ENCODE data around the gene ADGRG1.

DNA sequence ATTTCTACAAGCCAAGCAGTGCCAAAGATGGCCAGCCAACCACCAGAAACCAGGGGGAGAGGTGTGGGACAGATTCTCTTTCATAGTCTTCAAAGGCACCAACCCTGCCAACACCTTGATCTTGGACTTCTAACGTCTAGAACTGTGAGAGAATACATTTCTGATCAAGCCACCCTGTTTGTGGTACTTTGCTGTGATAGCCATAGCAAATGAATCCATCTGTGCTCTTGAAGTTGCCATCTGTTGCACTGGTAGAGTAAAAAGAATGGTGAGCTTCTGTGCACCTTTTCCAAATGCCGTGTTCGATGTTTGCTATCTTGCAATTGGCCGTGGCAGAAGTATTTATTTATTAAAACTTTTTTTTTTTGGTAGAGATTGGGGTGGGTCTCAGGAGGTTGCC, 16.7 kb upstream of the ADGRG1 start:
- TF ChIP-seq, protein P1, sequence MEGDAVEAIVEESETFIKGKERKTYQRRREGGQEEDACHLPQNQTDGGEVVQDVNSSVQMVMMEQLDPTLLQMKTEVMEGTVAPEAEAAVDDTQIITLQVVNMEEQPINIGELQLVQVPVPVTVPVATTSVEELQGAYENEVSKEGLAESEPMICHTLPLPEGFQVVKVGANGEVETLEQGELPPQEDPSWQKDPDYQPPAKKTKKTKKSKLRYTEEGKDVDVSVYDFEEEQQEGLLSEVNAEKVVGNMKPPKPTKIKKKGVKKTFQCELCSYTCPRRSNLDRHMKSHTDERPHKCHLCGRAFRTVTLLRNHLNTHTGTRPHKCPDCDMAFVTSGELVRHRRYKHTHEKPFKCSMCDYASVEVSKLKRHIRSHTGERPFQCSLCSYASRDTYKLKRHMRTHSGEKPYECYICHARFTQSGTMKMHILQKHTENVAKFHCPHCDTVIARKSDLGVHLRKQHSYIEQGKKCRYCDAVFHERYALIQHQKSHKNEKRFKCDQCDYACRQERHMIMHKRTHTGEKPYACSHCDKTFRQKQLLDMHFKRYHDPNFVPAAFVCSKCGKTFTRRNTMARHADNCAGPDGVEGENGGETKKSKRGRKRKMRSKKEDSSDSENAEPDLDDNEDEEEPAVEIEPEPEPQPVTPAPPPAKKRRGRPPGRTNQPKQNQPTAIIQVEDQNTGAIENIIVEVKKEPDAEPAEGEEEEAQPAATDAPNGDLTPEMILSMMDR (IDR thresholded peaks at IDR 0.05; ENCODE audit: poor library complexity): no peak
- TF ChIP-seq EZH2 (IDR thresholded peaks at IDR 0.05; ENCODE audit: borderline replicate concordance) (no peak), EZH2phosphoT487 (IDR thresholded peaks at IDR 0.05; ENCODE audit: low read depth, severe bottlenecking, unreplicated experiment) (no peak)
